Neural cell (in vitro differentiated cells): ENCODE data around the gene PRKRIP1. TPM values are rescaled to one million over a fixed set of nuclear protein-coding genes. Genes with fewer than 3 reads are reported as not detected.

Experiments used
- H2AFZ ChIP-seq: fragments of 200-600, 300-800 bp; sonication (generic), shearing (Covaris generic); 2 replicates; pipeline ENCODE4 v1.6.0; 2014; ENCODE audit warnings: low read depth, mild to moderate bottlenecking, antibody characterized with exemption, low read length, moderate library complexity
- H3F3A ChIP-seq: fragments of 200-600 bp; shearing (Covaris generic); 2 replicates; pipeline ENCODE4 v1.6.1; 2016; ENCODE audit warnings: mild to moderate bottlenecking, moderate library complexity, mixed read lengths, antibody characterized with exemption, low read length; ENCODE audit not compliant: insufficient read depth, poor library complexity, severe bottlenecking
- H3K27ac ChIP-seq: fragments of 200-600, 300-800 bp; sonication (generic), shearing (Covaris generic); 2 replicates; pipeline ENCODE4 v1.5.1; 2014; ENCODE audit warnings: mild to moderate bottlenecking, low read length, moderate library complexity
- H3K27me3 ChIP-seq: fragments of 300-800, 200-600 bp; sonication (generic), shearing (Covaris generic); 2 replicates; pipeline ENCODE4 v1.6.0; 2014; ENCODE audit warnings: mild to moderate bottlenecking, low read depth, low read length, moderate library complexity; ENCODE audit not compliant: insufficient read depth
- H3K36me3 ChIP-seq: fragments of 300-800, 200-600 bp; sonication (generic), shearing (Covaris generic); 2 replicates; pipeline ENCODE4 v1.5.1; 2014; ENCODE audit warnings: mild to moderate bottlenecking, antibody characterized with exemption, low read length, moderate library complexity; ENCODE audit not compliant: insufficient read depth
- H3K4me2 ChIP-seq: fragments of 300-800, 200-600 bp; sonication (generic), shearing (Covaris generic); 2 replicates; pipeline ENCODE4 v1.6.0; 2014; ENCODE audit warnings: mild to moderate bottlenecking, low read length
- H3K4me3 ChIP-seq: fragments of 300-800, 200-600 bp; sonication (generic), shearing (Covaris generic); 2 replicates; pipeline ENCODE4 v1.5.1; 2014; ENCODE audit warnings: mild to moderate bottlenecking, low read length, moderate library complexity
- H3K79me2 ChIP-seq: fragments of 200-600 bp; shearing (Covaris generic); replicated peaks from 2 replicates; pipeline ENCODE4 v1.6.0; 2014; ENCODE audit warnings: mild to moderate bottlenecking, low read length, moderate library complexity; ENCODE audit not compliant: insufficient read depth
- H3K9ac ChIP-seq: fragments of 300-800, 200-600 bp; sonication (generic), shearing (Covaris generic); 2 replicates; pipeline ENCODE4 v1.6.1; 2016; ENCODE audit warnings: mild to moderate bottlenecking, low read length, mixed read lengths
- H3K9me2 ChIP-seq: fragments of 200-600 bp; shearing (Covaris generic); 2 replicates; pipeline ENCODE4 v1.6.1; 2016; ENCODE audit warnings: mild to moderate bottlenecking, low read length, mixed read lengths; ENCODE audit not compliant: insufficient read depth
- H3K9me3 ChIP-seq: fragments of 200-600, 300-800 bp; sonication (generic), shearing (Covaris generic); 2 replicates; pipeline ENCODE4 v1.6.1; 2016; ENCODE audit warnings: mild to moderate bottlenecking, mixed run types, low read length, moderate library complexity, mixed read lengths
- H4K20me1 ChIP-seq: fragments of 200-600 bp; shearing (Covaris generic); 2 replicates; pipeline ENCODE4 v1.6.1; 2016; ENCODE audit warnings: mild to moderate bottlenecking, mixed run types; ENCODE audit not compliant: insufficient read depth
- EP300 ChIP-seq: fragments of 450-650 bp; conservative IDR thresholded peaks from 2 replicates; pipeline ENCODE4 v1.6.1; 2014; ENCODE audit warnings: antibody characterized with exemption, mild to moderate bottlenecking, moderate library complexity; ENCODE audit not compliant: poor library complexity, severe bottlenecking
- EZH2 ChIP-seq: fragments of 200-600, 300-800 bp; shearing (Covaris generic), sonication (generic); IDR thresholded peaks from 2 replicates; pipeline ENCODE4 v1.6.1; 2014; ENCODE audit warnings: antibody characterized with exemption, low read length, borderline replicate concordance, mild to moderate bottlenecking; ENCODE audit not compliant: insufficient read depth, poor library complexity, severe bottlenecking
- MXI1 ChIP-seq: fragments of 450-650 bp; conservative IDR thresholded peaks from 2 replicates; pipeline ENCODE4 v1.6.1; 2014; ENCODE audit warnings: antibody characterized with exemption, mild to moderate bottlenecking; ENCODE audit not compliant: poor library complexity, severe bottlenecking
- POLR2AphosphoS5 ChIP-seq: IDR thresholded peaks from 2 replicates; pipeline ENCODE4 v1.6.1; 2012
- RAD21 ChIP-seq: fragments of 450-650 bp; conservative IDR thresholded peaks from 2 replicates; pipeline ENCODE4 v1.6.1; 2014; ENCODE audit warnings: antibody characterized with exemption, mild to moderate bottlenecking, moderate library complexity
- SMC3 ChIP-seq: fragments of 450-650 bp; conservative IDR thresholded peaks from 2 replicates; pipeline ENCODE4 v1.6.1; 2014; ENCODE audit warnings: antibody characterized with exemption, mild to moderate bottlenecking, moderate library complexity; ENCODE audit not compliant: poor library complexity
- TAF1 ChIP-seq: IDR thresholded peaks from 2 replicates; pipeline ENCODE4 v1.6.1; 2012; ENCODE audit warnings: low read depth
- polyA plus RNA-seq: library from polyadenylated mRNA; depleted of rRNA; stranded (reverse); fragments of >200 nt; gene quantifications from 2 replicates; pipeline ENCODE4 v1.2.3, GENCODE V29; 2014
- TF ChIP-seq, protein P1 (sequence below): fragments of 450-650 bp; IDR thresholded peaks from 2 replicates; pipeline ENCODE4 v1.5.1; 2014; ENCODE audit warnings: antibody characterized with exemption, mild to moderate bottlenecking, moderate library complexity; ENCODE audit not compliant: poor library complexity, severe bottlenecking
- TF ChIP-seq, protein P2 (sequence below): IDR thresholded peaks from 2 replicates; pipeline ENCODE4 v1.6.1; 2012; ENCODE audit warnings: borderline replicate concordance

PRKRIP1 gene
- polyA plus RNA-seq, 1 donor from 2014 or later, result 113 TPM

DNA sequence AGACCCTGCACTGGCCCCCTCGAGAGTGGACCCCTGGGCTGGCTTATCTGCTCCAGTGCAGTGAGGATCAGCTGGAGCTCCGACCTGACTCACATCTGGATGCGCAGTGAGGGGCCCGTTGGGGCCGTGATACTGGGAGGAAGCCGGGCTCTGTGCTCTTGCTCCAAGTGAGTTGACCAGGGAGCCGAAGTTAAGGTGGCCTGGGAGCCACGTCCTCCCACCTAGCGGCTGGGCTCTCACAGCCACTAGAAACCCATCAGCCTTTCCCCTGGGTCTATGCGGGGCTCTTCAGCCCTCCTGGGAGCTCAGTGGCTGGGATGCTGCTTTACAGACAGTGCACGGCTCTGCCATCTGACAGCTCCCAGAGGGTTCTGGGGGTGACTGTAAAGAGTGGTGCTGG lies 59.4 kb downstream of the PRKRIP1 start:
- Histone ChIP-seq H2AFZ (no peak overlapping the region), H3F3A (no peaks in the 10 kb centered on the region), H3K4me3 (no peak overlapping the region), H3K9ac (no peak overlapping the region), H4K20me1 (no peaks in the 10 kb centered on the region), H3K9me3 (no peaks in the 10 kb centered on the region), H3K79me2 (no peaks in the 10 kb centered on the region), H3K27me3 (no peaks in the 10 kb centered on the region), H3K36me3 (no peaks in the 10 kb centered on the region), H3K9me2 (no peaks in the 10 kb centered on the region), H3K27ac (no peak overlapping the region), H3K4me2 (no peak overlapping the region)
- TF ChIP-seq, protein P1, sequence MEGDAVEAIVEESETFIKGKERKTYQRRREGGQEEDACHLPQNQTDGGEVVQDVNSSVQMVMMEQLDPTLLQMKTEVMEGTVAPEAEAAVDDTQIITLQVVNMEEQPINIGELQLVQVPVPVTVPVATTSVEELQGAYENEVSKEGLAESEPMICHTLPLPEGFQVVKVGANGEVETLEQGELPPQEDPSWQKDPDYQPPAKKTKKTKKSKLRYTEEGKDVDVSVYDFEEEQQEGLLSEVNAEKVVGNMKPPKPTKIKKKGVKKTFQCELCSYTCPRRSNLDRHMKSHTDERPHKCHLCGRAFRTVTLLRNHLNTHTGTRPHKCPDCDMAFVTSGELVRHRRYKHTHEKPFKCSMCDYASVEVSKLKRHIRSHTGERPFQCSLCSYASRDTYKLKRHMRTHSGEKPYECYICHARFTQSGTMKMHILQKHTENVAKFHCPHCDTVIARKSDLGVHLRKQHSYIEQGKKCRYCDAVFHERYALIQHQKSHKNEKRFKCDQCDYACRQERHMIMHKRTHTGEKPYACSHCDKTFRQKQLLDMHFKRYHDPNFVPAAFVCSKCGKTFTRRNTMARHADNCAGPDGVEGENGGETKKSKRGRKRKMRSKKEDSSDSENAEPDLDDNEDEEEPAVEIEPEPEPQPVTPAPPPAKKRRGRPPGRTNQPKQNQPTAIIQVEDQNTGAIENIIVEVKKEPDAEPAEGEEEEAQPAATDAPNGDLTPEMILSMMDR, result no peak
- TF ChIP-seq, protein P2, sequence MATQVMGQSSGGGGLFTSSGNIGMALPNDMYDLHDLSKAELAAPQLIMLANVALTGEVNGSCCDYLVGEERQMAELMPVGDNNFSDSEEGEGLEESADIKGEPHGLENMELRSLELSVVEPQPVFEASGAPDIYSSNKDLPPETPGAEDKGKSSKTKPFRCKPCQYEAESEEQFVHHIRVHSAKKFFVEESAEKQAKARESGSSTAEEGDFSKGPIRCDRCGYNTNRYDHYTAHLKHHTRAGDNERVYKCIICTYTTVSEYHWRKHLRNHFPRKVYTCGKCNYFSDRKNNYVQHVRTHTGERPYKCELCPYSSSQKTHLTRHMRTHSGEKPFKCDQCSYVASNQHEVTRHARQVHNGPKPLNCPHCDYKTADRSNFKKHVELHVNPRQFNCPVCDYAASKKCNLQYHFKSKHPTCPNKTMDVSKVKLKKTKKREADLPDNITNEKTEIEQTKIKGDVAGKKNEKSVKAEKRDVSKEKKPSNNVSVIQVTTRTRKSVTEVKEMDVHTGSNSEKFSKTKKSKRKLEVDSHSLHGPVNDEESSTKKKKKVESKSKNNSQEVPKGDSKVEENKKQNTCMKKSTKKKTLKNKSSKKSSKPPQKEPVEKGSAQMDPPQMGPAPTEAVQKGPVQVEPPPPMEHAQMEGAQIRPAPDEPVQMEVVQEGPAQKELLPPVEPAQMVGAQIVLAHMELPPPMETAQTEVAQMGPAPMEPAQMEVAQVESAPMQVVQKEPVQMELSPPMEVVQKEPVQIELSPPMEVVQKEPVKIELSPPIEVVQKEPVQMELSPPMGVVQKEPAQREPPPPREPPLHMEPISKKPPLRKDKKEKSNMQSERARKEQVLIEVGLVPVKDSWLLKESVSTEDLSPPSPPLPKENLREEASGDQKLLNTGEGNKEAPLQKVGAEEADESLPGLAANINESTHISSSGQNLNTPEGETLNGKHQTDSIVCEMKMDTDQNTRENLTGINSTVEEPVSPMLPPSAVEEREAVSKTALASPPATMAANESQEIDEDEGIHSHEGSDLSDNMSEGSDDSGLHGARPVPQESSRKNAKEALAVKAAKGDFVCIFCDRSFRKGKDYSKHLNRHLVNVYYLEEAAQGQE, result no peak
- TF ChIP-seq MXI1 (no peak), TAF1 (no peak), POLR2AphosphoS5 (no peak), EP300 (no peak)

DNA sequence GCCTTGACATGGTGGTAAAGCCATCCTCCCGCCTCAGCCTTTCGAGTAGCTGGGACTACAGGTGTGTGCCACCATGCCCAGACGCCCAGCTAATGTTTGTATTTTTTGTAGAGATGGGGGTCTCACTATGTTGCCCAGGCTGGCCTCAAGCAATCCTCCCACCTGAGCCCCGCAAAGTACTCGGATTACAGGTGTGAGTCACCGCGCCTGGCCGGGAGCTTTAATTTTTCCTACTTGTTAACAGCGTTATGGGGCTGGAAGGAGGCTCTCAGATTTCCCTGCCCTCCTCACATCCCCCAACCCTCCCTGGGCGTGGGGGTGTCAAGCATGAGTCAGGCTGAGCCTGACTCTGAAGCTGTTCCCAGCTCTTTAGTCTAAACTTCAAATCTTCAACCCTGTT lies 60.2 kb downstream of the PRKRIP1 start:
- Histone ChIP-seq H3K9me3 (no peaks in the 10 kb centered on the region), H4K20me1 (no peaks in the 10 kb centered on the region), H3K79me2 (no peaks in the 10 kb centered on the region), H2AFZ (no peak overlapping the region), H3K4me2 (no peak overlapping the region), H3K36me3 (no peaks in the 10 kb centered on the region), H3F3A (no peaks in the 10 kb centered on the region), H3K27me3 (no peaks in the 10 kb centered on the region), H3K27ac (no peak overlapping the region), H3K4me3 (no peak overlapping the region), H3K9me2 (no peaks in the 10 kb centered on the region), H3K9ac (no peak overlapping the region)
- no peak for TF ChIP-seq POLR2AphosphoS5
- TF ChIP-seq RAD21, result no peak
- TF ChIP-seq TAF1, result no peak
- TF ChIP-seq SMC3, result no peak
- TF ChIP-seq, protein P2, result no peak
- TF ChIP-seq, protein P1, result no peak
- no peak for TF ChIP-seq EZH2
- no peak for TF ChIP-seq EP300
- TF ChIP-seq MXI1, result no peak
